OCI-LY1 (cell line): ENCODE measurements around the gene PNMT.

Experiments
- H2AFZ ChIP-seq: fragments of 200-600 bp; sonication (generic), shearing (Covaris generic); 2 replicates; pipeline ENCODE4 v1.6.0; 2014; ENCODE audit warnings: antibody characterized with exemption, mild to moderate bottlenecking, low read length
- H3F3A ChIP-seq: fragments of 200-600 bp; sonication (generic), shearing (Covaris generic); 2 replicates; pipeline ENCODE4 v1.6.0; 2014; ENCODE audit warnings: mild to moderate bottlenecking, antibody characterized with exemption, low read length, moderate library complexity; ENCODE audit not compliant: insufficient read depth
- H3K27ac ChIP-seq: fragments of 200-600 bp; sonication (generic); 2 replicates; pipeline ENCODE4 v1.5.1; 2014; ENCODE audit warnings: low read length, mixed run types, mild to moderate bottlenecking, low read depth; ENCODE audit not compliant: poor library complexity, severe bottlenecking
- H3K27me3 ChIP-seq: fragments of 200-600 bp; sonication (generic); 2 replicates; pipeline ENCODE4 v1.6.0; 2014; ENCODE audit warnings: antibody characterized with exemption, mild to moderate bottlenecking, low read length, moderate library complexity; ENCODE audit not compliant: insufficient read depth
- H3K36me3 ChIP-seq: fragments of 200-600 bp; sonication (generic); 2 replicates; pipeline ENCODE4 v1.6.1; 2014; ENCODE audit warnings: mild to moderate bottlenecking, antibody characterized with exemption, low read length, moderate library complexity, mixed read lengths; ENCODE audit not compliant: insufficient read depth
- H3K4me1 ChIP-seq: fragments of 200-600 bp; sonication (generic); 2 replicates; pipeline ENCODE4 v1.5.1; 2014; ENCODE audit warnings: mild to moderate bottlenecking, low read length, moderate library complexity; ENCODE audit not compliant: insufficient read depth, severe bottlenecking
- H3K4me2 ChIP-seq: fragments of 200-600 bp; sonication (generic), shearing (Covaris generic); 2 replicates; pipeline ENCODE4 v1.6.1; 2014; ENCODE audit warnings: low read length
- H3K4me3 ChIP-seq: fragments of 200-600 bp; sonication (generic); 2 replicates; pipeline ENCODE4 v1.5.1; 2014; ENCODE audit warnings: low read length, low read depth, mild to moderate bottlenecking, mixed read lengths; ENCODE audit not compliant: poor library complexity, severe bottlenecking
- H3K79me2 ChIP-seq: fragments of 200-600 bp; shearing (Covaris generic); 2 replicates; pipeline ENCODE4 v1.6.1; 2016; ENCODE audit warnings: mixed run types, low read length, mixed read lengths; ENCODE audit not compliant: insufficient read depth
- H3K9ac ChIP-seq: fragments of 200-600 bp; sonication (generic), shearing (Covaris generic); 2 replicates; pipeline ENCODE4 v1.6.1; 2014; ENCODE audit warnings: mild to moderate bottlenecking, low read length, mixed read lengths
- H3K9me2 ChIP-seq: fragments of 200-600 bp; sonication (generic), shearing (Covaris generic); 2 replicates; pipeline ENCODE4 v1.6.1; 2014; ENCODE audit warnings: low read depth, mild to moderate bottlenecking, low read length, mixed read lengths
- H3K9me3 ChIP-seq: fragments of 200-600 bp; shearing (Covaris generic); 2 replicates; pipeline ENCODE4 v1.6.1; 2014; ENCODE audit warnings: low read length, mixed read lengths
- H4K20me1 ChIP-seq: fragments of 200-600 bp; sonication (generic), shearing (Covaris generic); 2 replicates; pipeline ENCODE4 v1.6.0; 2016; ENCODE audit warnings: mild to moderate bottlenecking, low read length; ENCODE audit not compliant: insufficient read depth
- EZH2 ChIP-seq: fragments of 200-600 bp; sonication (generic), shearing (Covaris generic); IDR thresholded peaks from 2 replicates; pipeline ENCODE4 v1.8.0; 2017; ENCODE audit warnings: borderline replicate concordance, mixed run types, mild to moderate bottlenecking, antibody characterized with exemption, low read length, moderate library complexity, mixed read lengths

PNMT gene

GRCh38 chr17:39719563-39720355 lies 51.5 kb downstream of the PNMT start:
- Histone ChIP-seq H3K36me3 (no peaks in the 10 kb centered on the region), H3K4me2 (no peak overlapping the region)
- no peak for TF ChIP-seq EZH2

More at GRCh38 chr17:39719563-39720355, 51.5 kb downstream of the PNMT start:
- Histone ChIP-seq H3K27ac (no peak overlapping the region), H3K79me2 (no peaks in the 10 kb centered on the region), H3K27me3 (no peaks in the 10 kb centered on the region), H3K9me3 (no peaks in the 10 kb centered on the region), H3K9ac (no peak overlapping the region), H4K20me1 (no peaks in the 10 kb centered on the region), H3K9me2 (no peaks in the 10 kb centered on the region), H3K4me3 (no peak overlapping the region), H2AFZ (no peak overlapping the region), H3K4me1 (no peaks in the 10 kb centered on the region), H3F3A (no peaks in the 10 kb centered on the region)
